Amniotic epithelial cell (primary cell): ENCODE results near the gene COQ5.

ENCODE experiments used
- DNase-seq: peaks from one replicate; pipeline ENCODE4 v3.0.0-alpha.2; 2010; ENCODE audit warnings: low read depth

Gene COQ5

DNA sequence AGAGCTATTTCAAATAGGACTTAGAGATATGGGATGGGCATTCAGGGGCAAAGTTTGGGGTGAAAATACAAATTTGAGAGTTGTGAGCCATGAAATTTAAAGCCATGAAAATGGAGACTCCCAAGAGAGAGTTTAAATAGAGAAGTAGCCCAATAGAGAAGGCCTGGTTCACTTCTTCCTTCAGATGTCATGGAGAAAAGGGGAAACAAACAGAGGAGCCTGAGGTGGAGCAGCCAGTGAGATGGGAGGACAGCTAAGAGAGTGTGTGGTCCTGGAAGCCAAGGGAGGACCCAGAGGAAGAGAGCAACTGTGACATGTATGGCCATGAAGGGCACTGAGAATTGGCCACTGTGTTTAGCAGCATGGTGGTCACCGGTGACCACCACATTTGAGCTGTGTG, 45.3 kb downstream of the COQ5 start:
- no peak for DNase-seq

GRCh38 chr12:120481022-120481767, 47.8 kb downstream of the COQ5 start:
- no peak for DNase-seq

GRCh38 chr12:120480211-120480610, 48.7 kb downstream of the COQ5 start:
- no peak for DNase-seq

DNA sequence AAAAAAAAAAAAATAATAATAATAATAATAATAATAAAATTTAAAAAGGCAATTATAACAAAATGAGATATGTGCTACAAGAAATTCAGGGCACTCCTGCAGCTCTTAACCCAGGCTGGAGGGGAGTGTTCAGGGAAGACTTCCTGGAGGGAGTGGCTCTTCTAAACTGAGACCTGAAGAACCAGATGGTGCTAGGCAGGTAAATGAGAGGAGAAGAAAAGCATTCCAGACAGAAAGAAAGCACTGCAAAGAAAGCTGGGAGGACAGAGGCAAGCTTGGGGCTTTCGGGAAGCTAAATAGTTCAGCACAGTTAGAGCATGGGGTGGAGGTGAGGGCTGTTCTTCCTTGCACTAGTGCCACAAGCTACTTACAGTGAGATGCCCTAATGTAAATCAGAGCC, 49.5 kb downstream of the COQ5 start:
- DNase-seq, result no peak

DNA sequence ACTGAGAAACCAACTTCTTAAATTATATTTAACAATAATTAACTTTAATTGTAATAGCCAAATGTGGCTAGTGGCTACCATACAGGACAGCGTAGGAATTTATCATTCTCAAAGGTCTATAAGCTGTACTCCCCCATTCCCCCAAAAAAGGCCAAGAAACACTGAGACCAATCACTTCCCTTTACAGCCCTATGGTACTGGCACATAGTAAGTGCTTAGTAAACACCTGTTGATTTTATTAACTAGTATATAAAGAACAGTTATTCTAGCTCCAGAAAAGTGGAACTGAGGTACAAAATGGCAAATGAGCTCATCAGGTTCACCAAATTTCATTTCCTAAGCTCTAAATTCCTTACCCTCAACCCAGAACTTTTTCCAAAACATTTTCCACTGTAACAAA, 53.3 kb downstream of the COQ5 start:
- DNase-seq, result no peak

- DNase-seq, result peak; percentile 72
Observed at GRCh38 chr12:120474616-120474960, 54.4 kb downstream of the COQ5 start.

DNA sequence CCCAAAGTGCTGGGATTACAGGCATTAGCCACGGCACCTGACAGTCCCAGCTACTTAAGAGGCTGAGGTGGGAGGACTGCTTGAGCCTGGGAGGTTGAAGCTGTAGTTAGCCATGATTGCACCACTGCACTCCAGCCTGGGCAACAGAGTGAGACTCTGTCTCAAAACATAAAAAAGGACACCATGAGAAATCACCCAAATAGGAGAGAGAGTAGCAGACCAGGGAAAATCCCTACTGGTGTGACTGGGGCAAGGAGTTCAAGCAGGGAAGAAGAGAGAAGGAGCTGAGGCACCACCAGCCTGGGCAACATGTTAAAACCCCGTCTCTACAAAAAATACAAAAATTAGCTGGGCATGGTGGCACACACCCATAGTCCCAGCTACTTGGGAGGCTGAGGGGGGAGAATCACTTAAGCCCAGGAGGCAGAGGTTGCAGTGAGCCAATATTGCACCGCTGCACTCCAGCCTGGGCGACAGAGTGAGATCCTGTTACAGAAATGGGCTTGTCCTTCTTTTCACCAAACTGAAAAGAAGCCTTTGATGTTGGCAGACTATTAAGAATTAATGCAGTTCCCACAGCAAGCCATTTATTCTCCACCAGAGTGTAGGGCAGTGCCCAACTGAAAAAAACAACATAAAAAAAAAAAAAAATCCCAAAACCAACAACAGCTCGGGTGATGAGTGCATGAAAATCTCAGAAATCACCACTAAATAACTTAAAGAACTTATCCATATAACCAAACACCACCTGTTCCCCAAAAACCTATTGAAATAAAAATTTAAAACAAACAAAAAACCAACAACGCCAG, 54.9 kb downstream of the COQ5 start:
- no peak for DNase-seq

- peak; percentile 76 for DNase-seq
Observed at GRCh38 chr12:120472521-120472920, 56.4 kb downstream of the COQ5 start.

- DNase-seq, result peak; percentile 25
Observed at GRCh38 chr12:120470150-120470784, 58.7 kb downstream of the COQ5 start.

GRCh38 chr12:120469450-120470149, 59.4 kb downstream of the COQ5 start, which contains the start of gene SRSF9:
TSS of gene SRSF9 (minus strand) at chr12:120469748. CDS start at chr12:120469609, 139 bp downstream.
- DNase-seq, result peak; percentile 95

- peak; percentile 11 for DNase-seq
Observed at GRCh38 chr12:120468821-120469449, 60.0 kb downstream of the COQ5 start.

DNA sequence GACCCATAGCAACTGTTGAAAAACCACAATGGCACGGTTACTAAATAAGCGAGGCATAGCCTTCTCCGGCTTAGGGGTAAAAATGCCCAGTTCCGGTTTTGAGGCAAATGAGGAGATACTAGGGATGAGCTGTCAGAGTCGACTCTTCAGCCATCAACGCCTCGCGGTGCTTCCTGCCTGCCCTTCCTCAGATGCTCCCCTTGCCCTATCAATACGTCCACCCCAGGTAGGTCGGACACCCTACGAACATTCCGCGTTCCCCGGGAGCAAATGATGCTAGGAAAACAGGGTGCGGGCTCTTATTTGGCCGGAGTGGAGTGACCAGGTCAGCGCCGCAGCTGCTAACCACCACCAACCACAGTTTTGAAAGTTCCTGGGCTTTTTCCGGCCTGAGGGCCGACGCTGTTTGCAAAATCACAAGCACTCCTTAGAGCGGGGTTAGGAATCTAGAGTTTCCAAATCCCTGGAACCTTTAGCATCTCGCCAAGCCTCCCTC, 60.6 kb downstream of the COQ5 start:
- DNase-seq, result peak; percentile 65

DNA sequence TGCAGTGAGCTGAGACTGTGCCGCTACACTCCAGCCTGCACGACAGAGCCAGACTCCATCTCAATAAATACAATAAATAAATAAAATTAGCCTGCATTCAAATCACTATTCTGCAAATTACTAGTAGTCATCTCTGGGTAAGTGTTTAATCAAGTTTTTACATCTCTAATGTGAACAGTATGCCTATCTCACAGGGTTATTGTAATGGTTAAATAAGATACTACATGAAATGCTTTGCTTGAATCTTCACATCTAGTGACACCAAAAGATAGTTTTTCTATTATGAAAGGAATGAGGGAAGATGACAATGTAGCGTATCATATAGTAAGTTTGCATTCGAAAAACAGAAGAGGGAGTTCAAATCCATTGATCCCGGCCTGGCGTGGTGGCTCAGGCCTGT, 61.5 kb downstream of the COQ5 start:
- DNase-seq, result no peak

DNA sequence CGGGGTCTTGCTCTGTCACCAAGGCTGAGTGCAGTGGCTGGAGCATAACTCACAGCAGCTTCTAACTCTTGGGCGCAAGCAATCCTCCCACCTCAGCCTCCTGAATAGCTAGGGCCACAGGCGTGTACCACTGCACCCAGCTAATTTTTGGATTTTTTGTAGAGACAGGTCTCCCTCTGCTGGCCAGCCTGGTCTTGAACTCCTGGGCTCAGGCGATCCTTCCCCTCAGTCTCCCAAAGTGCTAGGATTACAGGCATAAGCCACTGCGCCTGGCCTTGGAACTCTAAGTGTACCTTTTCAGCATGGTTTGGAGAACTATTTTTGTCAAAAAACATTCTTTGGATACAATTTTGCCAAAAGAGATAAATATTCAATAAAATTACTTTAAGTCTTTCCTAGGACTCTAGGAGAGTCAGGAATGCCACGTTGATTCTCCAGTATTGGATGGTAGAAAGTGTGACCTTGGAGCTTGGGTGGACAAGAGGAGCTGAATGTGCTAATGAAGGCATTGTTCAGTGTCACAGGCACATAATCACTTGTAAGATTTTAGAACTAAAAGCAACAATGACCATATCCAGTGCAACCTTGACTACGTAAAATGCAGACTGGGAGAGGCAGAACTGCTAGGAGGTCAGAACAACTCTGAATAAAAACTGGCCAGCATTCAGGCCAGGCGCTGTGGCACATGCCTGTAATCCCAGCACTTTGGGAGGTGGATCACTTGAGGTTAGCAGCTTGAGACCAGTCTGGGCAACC, 62.2 kb downstream of the COQ5 start:
- DNase-seq, result peak; percentile 24

DNA sequence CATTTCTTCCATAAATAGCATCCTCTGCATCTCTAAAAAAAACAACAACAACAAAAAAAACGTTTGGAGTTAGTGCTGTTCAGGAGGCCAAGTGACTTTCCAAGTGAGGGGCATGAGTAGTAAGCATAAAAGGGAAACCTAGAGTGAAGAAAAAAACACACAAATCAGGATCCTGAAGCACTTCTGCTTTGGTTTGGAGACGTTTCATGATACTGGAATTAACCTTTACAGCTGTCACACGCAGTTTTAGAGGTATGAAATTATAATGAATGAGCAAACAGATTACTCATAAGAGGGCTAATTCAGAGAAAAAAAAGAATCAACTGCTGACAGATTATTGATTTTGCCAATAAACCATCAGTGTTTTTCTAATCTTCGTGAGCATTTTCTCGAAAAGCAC, 63.2 kb downstream of the COQ5 start:
- no peak for DNase-seq

GRCh38 chr12:120463712-120464111, 65.2 kb downstream of the COQ5 start:
- no peak for DNase-seq

DNA sequence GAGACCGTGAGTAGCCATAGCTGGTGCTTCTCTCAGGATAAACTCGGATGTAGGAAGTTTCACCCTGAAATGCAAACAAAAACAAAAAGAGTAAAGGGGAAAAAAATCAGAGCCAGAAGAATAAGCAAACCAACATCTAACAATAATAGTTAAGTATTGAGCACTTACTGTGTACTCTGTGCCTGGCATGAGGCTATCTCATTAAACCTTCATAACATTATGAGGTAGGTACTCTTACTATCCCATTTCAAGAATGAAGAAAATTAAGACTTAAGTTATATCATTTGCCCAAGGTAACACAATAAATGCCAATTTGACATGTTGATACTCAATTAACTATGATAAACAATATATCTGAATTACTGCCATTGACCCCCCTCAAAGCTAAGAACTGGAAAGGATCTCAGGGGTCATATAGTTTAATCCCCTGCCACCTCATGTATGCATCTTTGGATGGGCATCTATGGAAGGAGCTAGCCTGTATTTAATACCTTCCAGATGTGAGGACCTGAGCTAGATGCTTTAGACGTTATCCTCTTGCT, 66.8 kb downstream of the COQ5 start:
- no peak for DNase-seq

DNA sequence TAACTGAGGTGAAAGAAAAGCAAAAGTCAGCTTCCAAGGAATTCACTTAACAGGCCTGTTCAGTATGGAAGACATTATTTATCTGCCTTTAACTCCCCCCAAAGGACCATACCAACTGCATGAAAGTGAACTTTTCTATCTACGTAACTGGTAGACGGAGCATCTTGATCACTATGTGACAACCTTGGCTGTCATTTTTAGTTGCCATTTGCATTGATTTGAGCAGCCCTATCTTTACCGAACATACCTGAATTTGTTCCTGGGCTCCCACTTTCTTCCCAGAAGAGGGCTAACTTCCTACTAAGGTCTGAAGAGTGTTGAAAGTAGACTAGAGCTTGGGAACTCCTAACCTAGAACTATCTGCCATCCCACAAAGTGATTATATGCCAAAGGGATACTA, 68.8 kb downstream of the COQ5 start:
- no peak for DNase-seq

GRCh38 chr12:120457133-120457532, 71.8 kb downstream of the COQ5 start:
- no peak for DNase-seq

- no peak for DNase-seq
Observed at GRCh38 chr12:120455302-120455701, 73.7 kb downstream of the COQ5 start.

DNA sequence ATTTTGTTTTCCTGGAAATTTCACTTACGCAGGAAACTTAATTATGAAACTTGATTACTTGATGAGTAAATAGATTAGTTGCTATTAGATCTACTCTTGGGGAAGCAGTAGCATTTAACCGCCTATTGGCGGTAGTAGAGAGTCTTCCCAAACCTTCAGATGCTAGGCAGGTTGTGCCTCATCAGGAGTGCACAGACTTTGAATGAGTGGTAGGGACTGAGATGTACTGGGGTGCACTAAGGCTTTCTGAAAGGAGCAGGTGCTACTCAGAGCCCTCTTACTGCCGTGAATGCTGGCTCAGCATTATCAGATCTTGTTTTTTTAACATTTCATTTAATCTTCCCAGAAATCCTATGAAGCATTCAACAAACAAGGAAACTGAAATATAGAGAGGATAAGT, 75.0 kb downstream of the COQ5 start:
- DNase-seq, result peak; percentile 30
